SJSA1 (cell line): ENCODE measurements around the gene MYO5B. TPM values are rescaled to one million over a fixed set of nuclear protein-coding genes. Genes with fewer than 3 reads are reported as not detected.

Source experiments
- DNase-seq, 2 experiments: peaks; one replicate each; pipeline ENCODE4 v3.0.0-alpha.2; 2015 to 2020; ENCODE audit warnings: low spot score in 2 of 2, low read depth in 1 of 2
- H3K27ac ChIP-seq: fragments of 250-450 bp; sonication (Bioruptor Pico); 2 replicates; pipeline ENCODE4 v1.5.1; 2020; ENCODE audit warnings: mild to moderate bottlenecking, moderate library complexity
- H3K27me3 ChIP-seq: fragments of 250-450 bp; sonication (Bioruptor Pico); replicated peaks from 2 replicates; pipeline ENCODE4 v1.5.1; 2020; ENCODE audit warnings: mild to moderate bottlenecking, moderate library complexity
- H3K36me3 ChIP-seq: fragments of 250-450 bp; sonication (Bioruptor Pico); 2 replicates; pipeline ENCODE4 v1.5.1; 2020; ENCODE audit warnings: mild to moderate bottlenecking
- H3K4me1 ChIP-seq: fragments of 250-450 bp; sonication (Bioruptor Pico); replicated peaks from 2 replicates; pipeline ENCODE4 v1.6.1; 2021; ENCODE audit warnings: mild to moderate bottlenecking
- H3K4me3 ChIP-seq: fragments of 250-450 bp; sonication (Bioruptor Pico); 2 replicates; pipeline ENCODE4 v1.5.1; 2020; ENCODE audit warnings: mild to moderate bottlenecking
- H3K9me3 ChIP-seq: fragments of 250-450 bp; sonication (Bioruptor Pico); replicated peaks from 2 replicates; pipeline ENCODE4 v1.5.1; 2020; ENCODE audit warnings: mild to moderate bottlenecking
- total RNA-seq: library from RNA; depleted of rRNA; stranded (reverse); fragments of >200 nt; shearing (Covaris generic); gene quantifications from 2 replicates; pipeline ENCODE4 v1.2.3, GENCODE V29; 2014

MYO5B gene
- total RNA-seq, 1 experiment from 2014 or later: 3.4 TPM

GRCh38 chr18:50057009-50057408 lies 137.9 kb downstream of the MYO5B start:
- Histone ChIP-seq H3K27ac (no peak overlapping the region), H3K36me3 (no peaks in the 10 kb centered on the region), H3K9me3 (no peaks in the 10 kb centered on the region), H3K4me1 (no peaks in the 10 kb centered on the region), H3K27me3 (peaks cover 17% of the 10 kb centered on the region), H3K4me3 (no peak overlapping the region)
- no peak for DNase-seq

DNA sequence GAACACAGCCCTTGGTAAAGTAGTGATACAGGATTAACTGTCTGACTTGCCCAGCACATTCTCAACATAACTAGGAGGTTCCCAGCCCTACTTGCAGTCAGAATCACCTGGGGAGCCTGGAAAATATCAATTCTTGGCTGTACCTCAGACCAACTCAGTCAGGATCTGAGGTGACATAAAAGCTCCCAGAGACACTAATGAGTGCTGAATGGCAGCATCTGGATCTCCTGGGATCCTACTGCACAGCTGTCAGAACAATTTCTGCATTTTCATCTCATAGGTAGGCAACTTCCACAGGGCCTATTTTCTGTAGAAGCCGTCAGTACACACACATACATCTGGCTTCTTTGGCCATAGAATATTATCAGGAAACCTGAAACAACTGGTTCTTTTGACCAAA lies 138.8 kb downstream of the MYO5B start:
- Histone ChIP-seq H3K4me3 (no peak overlapping the region), H3K36me3 (no peaks in the 10 kb centered on the region), H3K4me1 (no peaks in the 10 kb centered on the region), H3K27me3 (peaks cover 17% of the 10 kb centered on the region), H3K9me3 (no peaks in the 10 kb centered on the region), H3K27ac (no peak overlapping the region)
- DNase-seq: no peak

GRCh38 chr18:50055488-50055887 lies 139.5 kb downstream of the MYO5B start:
- peaks cover 17% of the 10 kb centered on the region for H3K27me3 ChIP-seq
- DNase-seq: no peak
- H3K4me3 ChIP-seq: no peak overlapping the region
- H3K9me3 ChIP-seq: no peaks in the 10 kb centered on the region
- H3K4me1 ChIP-seq: no peaks in the 10 kb centered on the region
- H3K27ac ChIP-seq: no peak overlapping the region
- no peaks in the 10 kb centered on the region for H3K36me3 ChIP-seq

DNA sequence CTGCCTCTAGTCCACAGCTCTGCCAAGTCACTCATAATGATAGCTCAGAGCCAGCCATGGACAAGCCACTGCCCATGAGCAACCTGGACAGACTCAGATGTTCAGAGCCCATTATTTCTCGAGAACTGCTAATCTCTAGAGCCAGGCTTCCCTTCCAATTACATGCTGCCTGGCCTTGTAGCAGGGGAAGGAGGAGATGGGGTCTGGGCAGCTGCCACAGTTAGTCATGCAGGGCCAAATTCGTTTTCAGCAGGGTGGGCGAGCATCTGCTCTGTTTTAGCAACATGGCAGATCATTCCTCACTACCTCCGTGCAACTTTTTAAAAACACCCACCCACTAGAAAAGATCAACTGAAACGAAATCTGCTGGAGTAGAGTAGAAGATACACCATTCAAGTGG lies 141.8 kb downstream of the MYO5B start:
- H3K27ac ChIP-seq: no peak overlapping the region
- no peaks in the 10 kb centered on the region for H3K4me1 ChIP-seq
- peaks cover 4% of the 10 kb centered on the region for H3K27me3 ChIP-seq
- DNase-seq: no peak
- H3K9me3 ChIP-seq: no peaks in the 10 kb centered on the region
- no peak overlapping the region for H3K4me3 ChIP-seq
- no peaks in the 10 kb centered on the region for H3K36me3 ChIP-seq

DNA sequence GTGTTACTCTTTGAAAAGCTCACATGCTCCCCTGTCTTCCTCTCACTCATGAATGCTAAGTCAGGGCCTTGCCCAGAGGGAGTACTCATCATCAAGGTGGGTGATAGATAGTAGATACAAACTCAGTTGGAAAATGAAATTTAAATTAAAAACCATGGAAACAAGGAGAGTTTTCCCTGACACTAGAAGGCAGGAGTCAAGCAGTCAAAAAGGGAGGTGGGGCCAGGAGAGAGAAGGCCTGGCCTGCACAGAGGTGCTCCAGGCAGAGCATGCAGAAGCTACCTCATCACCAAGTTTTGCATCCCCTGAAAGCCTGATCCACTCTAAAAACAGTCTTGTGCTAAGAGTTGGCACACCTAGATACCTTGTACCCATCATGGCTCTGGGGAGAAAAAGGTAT lies 143.7 kb downstream of the MYO5B start:
- Histone ChIP-seq H3K27ac (no peak overlapping the region), H3K36me3 (no peaks in the 10 kb centered on the region), H3K4me1 (no peaks in the 10 kb centered on the region), H3K27me3 (no peaks in the 10 kb centered on the region), H3K9me3 (no peaks in the 10 kb centered on the region), H3K4me3 (no peak overlapping the region)
- DNase-seq: no peak

DNA sequence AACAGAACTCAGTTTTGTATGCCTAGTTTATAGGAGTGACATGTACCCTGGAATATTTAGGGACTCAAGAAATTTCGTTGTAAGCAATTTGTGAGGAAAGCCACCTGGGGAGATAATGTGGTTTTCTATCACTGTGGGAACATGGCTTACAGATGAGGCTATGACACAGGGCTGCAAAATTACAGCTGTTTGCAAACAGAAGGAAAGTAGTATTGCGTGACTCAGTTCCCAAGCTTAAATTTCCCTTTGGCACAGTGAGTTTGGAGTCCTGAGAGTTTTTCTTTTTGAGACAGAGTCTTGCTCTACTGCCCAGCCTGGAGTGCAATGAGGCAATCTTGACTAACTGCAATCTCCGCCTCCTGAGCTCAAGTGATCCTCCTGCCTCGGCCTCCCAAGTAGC lies 149.8 kb downstream of the MYO5B start:
- no peak overlapping the region for H3K4me3 ChIP-seq
- H3K36me3 ChIP-seq: no peaks in the 10 kb centered on the region
- DNase-seq: no peak
- H3K27me3 ChIP-seq: peaks cover 4% of the 10 kb centered on the region
- H3K4me1 ChIP-seq: no peaks in the 10 kb centered on the region
- H3K27ac ChIP-seq: no peak overlapping the region
- H3K9me3 ChIP-seq: no peaks in the 10 kb centered on the region

DNA sequence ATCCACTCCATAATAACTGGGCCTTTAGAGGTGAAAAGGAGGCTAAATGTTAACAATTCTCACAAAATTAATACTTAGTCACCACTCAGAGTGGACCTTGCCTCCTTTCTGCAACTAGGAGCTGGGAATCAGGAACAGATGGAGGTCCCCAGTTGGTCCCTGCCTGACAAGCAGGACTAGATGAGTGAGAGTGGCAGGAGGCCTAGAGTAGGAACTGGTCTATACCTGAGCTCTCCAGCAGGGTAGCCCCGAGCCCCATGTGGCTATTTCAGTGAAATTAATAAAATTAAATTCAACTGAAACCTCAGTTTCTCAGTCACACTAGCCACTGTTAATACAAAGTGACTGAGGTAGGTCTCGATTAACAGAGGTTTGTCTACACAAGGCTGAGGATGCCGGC lies 150.5 kb downstream of the MYO5B start:
- no peak overlapping the region for H3K27ac ChIP-seq
- no peak for DNase-seq
- no peaks in the 10 kb centered on the region for H3K4me1 ChIP-seq
- no peaks in the 10 kb centered on the region for H3K36me3 ChIP-seq
- H3K27me3 ChIP-seq: peaks cover 4% of the 10 kb centered on the region
- no peak overlapping the region for H3K4me3 ChIP-seq
- no peaks in the 10 kb centered on the region for H3K9me3 ChIP-seq

GRCh38 chr18:50042611-50043010 lies 152.3 kb downstream of the MYO5B start:
- Histone ChIP-seq H3K9me3 (no peaks in the 10 kb centered on the region), H3K4me3 (no peak overlapping the region), H3K36me3 (no peaks in the 10 kb centered on the region), H3K4me1 (no peaks in the 10 kb centered on the region), H3K27ac (no peak overlapping the region), H3K27me3 (peaks cover 4% of the 10 kb centered on the region)
- DNase-seq: no peak

DNA sequence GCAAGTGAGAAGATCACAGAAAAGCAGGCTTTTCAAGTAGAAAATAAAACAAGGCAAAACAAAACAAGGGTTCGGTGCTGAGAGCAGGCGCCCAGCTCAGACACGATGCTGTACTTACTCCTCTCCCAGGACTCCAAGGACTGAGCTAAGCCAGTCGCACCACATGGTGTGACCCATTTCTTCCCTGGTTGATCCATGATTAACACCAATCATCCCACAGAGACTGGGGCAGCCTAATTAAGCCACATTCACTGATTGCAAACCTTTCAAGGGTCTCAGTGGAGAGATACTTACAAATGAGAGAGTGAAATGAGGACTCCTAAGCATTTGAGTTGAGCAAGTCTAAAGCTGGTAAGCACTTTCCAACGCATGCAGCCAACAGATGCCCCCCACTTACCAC lies 155.2 kb downstream of the MYO5B start:
- Histone ChIP-seq H3K9me3 (no peaks in the 10 kb centered on the region), H3K4me3 (no peak overlapping the region), H3K27ac (no peak overlapping the region), H3K4me1 (no peaks in the 10 kb centered on the region), H3K36me3 (no peaks in the 10 kb centered on the region), H3K27me3 (peaks cover 4% of the 10 kb centered on the region)
- DNase-seq: no peak

- no peak for DNase-seq
- no peaks in the 10 kb centered on the region for H3K36me3 ChIP-seq
Observed at GRCh38 chr18:50038448-50038847, 156.5 kb downstream of the MYO5B start.

GRCh38 chr18:50034029-50034428 lies 160.9 kb downstream of the MYO5B start:
- H3K4me3 ChIP-seq: no peak overlapping the region
- no peaks in the 10 kb centered on the region for H3K4me1 ChIP-seq
- H3K36me3 ChIP-seq: no peaks in the 10 kb centered on the region
- no peak overlapping the region for H3K27ac ChIP-seq
- H3K9me3 ChIP-seq: no peaks in the 10 kb centered on the region
- no peak for DNase-seq
- no peaks in the 10 kb centered on the region; the same call in 1 of the 2 replicates for H3K27me3 ChIP-seq

More at GRCh38 chr18:50038448-50038847, 156.5 kb downstream of the MYO5B start:
- Histone ChIP-seq H3K4me1 (no peaks in the 10 kb centered on the region), H3K4me3 (no peak overlapping the region), H3K27me3 (peaks cover 4% of the 10 kb centered on the region), H3K9me3 (no peaks in the 10 kb centered on the region), H3K27ac (no peak overlapping the region)

DNA sequence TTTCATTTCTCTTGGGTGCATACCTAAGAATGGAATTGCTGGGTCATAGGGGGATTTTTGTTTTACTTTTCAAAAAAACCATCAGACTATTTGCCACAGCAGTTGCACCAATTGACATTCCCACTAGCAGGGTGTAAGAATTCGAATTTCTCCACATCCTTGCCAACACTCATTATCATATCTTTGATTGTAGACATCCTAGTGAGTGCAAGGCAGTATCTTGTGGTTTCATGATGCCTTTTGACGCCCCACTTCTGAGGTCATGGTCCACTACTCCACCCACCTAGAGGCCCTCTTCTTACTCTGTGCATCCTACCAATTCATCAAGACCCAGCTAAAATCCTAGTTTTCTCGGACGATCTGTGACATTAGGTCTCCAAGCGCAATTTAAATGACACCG lies 161.9 kb downstream of the MYO5B start:
- peaks cover 3% of the 10 kb centered on the region; the same call in 1 of the 2 replicates for H3K27me3 ChIP-seq
- H3K9me3 ChIP-seq: no peaks in the 10 kb centered on the region
- H3K27ac ChIP-seq: no peak overlapping the region
- H3K4me1 ChIP-seq: no peaks in the 10 kb centered on the region
- H3K4me3 ChIP-seq: no peak overlapping the region
- DNase-seq: no peak
- H3K36me3 ChIP-seq: no peaks in the 10 kb centered on the region

- Histone ChIP-seq H3K27me3 (peaks cover 6% of the 10 kb centered on the region; the same call in 1 of the 2 replicates), H3K9me3 (no peaks in the 10 kb centered on the region), H3K36me3 (no peaks in the 10 kb centered on the region), H3K4me1 (no peaks in the 10 kb centered on the region), H3K27ac (no peak overlapping the region), H3K4me3 (no peak overlapping the region)
- no peak for DNase-seq
Observed at GRCh38 chr18:50030146-50030545, 164.8 kb downstream of the MYO5B start.

GRCh38 chr18:50027996-50028395 lies 167.0 kb downstream of the MYO5B start:
- Histone ChIP-seq H3K36me3 (no peaks in the 10 kb centered on the region), H3K4me3 (no peak overlapping the region), H3K27me3 (peaks cover 13% of the 10 kb centered on the region; the same call in 1 of the 2 replicates), H3K27ac (no peak overlapping the region), H3K4me1 (no peaks in the 10 kb centered on the region), H3K9me3 (no peaks in the 10 kb centered on the region)
- no peak for DNase-seq

GRCh38 chr18:50024466-50024865 lies 170.5 kb downstream of the MYO5B start:
- H3K4me3 ChIP-seq: no peak overlapping the region
- no peaks in the 10 kb centered on the region for H3K36me3 ChIP-seq
- no peak for DNase-seq
- no peaks in the 10 kb centered on the region for H3K9me3 ChIP-seq
- H3K4me1 ChIP-seq: no peaks in the 10 kb centered on the region
- H3K27ac ChIP-seq: no peak overlapping the region
- H3K27me3 ChIP-seq: peaks cover 13% of the 10 kb centered on the region; the same call in 1 of the 2 replicates
